ENCODE data around the gene ATG4A. TPM values are rescaled to one million over a fixed set of nuclear protein-coding genes. Genes with fewer than 3 reads are reported as not detected.

The ATG4A gene
- total RNA-seq, 2 experiments from 2014 or later: 2.9 to 4.0 TPM

GRCh38 chrX:108126661-108127060, 35.1 kb downstream of the ATG4A start:
- no peak overlapping the region for H3K27ac Mint-ChIP-seq
- H3K27me3 ChIP-seq (ENCODE audit: control insufficient read depth in 1 of 2, insufficient read depth in 2 of 2, low read length in 2 of 2): no peaks in the 10 kb centered on the region
- no peak overlapping the region for H3K4me3 ChIP-seq (ENCODE audit: low read length)
- ATAC-seq (ENCODE audit: poor library complexity) (no peak), DNase-seq (no peak)
- H3K9me3 Mint-ChIP-seq: no peaks in the 10 kb centered on the region
- peaks cover 36% of the 10 kb centered on the region for H3K36me3 Mint-ChIP-seq (ENCODE audit: low read depth)
- no peak overlapping the region for H3K4me3 Mint-ChIP-seq
- intact Hi-C loops (cut with DNase I, micrococcal nuclease): no loop called here
- ChIA-PET POLR2A (no interaction called here), CTCF (no interaction called here)
- peaks cover 10% of the 10 kb centered on the region for H3K36me3 ChIP-seq (ENCODE audit: insufficient read depth, low read length)
- no peaks in the 10 kb centered on the region for H3K4me1 ChIP-seq (ENCODE audit: insufficient read depth, low read length)
- no peaks in the 10 kb centered on the region for H3K4me1 Mint-ChIP-seq (ENCODE audit: low read depth)
- TF ChIP-seq, protein P1, sequence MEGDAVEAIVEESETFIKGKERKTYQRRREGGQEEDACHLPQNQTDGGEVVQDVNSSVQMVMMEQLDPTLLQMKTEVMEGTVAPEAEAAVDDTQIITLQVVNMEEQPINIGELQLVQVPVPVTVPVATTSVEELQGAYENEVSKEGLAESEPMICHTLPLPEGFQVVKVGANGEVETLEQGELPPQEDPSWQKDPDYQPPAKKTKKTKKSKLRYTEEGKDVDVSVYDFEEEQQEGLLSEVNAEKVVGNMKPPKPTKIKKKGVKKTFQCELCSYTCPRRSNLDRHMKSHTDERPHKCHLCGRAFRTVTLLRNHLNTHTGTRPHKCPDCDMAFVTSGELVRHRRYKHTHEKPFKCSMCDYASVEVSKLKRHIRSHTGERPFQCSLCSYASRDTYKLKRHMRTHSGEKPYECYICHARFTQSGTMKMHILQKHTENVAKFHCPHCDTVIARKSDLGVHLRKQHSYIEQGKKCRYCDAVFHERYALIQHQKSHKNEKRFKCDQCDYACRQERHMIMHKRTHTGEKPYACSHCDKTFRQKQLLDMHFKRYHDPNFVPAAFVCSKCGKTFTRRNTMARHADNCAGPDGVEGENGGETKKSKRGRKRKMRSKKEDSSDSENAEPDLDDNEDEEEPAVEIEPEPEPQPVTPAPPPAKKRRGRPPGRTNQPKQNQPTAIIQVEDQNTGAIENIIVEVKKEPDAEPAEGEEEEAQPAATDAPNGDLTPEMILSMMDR (IDR thresholded peaks at IDR 0.05): no peak
- no peaks in the 10 kb centered on the region for H3K27me3 Mint-ChIP-seq
- no peak overlapping the region for H3K27ac ChIP-seq (ENCODE audit: low read depth in 1 of 2, low read length in 2 of 2)
- H3K9me3 ChIP-seq (ENCODE audit: control insufficient read depth in 1 of 2, insufficient read depth in 1 of 2, low read length in 2 of 2): no peaks in the 10 kb centered on the region

DNA sequence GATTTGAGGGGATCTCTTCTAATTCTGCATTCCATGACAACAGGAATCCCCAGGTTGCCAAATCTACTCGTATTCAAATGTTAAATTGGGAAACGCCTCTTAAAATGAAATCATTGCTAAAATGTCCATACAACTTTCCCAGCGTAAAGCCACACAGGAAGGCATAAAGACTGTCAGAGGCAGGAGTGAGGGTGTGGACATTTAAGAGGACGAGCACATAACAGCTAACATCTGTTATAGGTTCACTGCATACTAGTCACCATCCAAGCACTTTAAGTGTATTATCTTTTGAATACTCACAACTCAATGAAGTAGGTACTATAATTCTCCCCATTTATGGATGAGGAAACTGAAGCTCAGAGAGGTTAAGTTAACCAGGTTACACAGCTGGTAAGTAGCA, 35.6 kb downstream of the ATG4A start:
- Mint-ChIP-seq H3K27ac (no peak overlapping the region), H3K36me3 (ENCODE audit: low read depth) (peaks cover 38% of the 10 kb centered on the region), H3K9me3 (no peaks in the 10 kb centered on the region), H3K4me3 (no peak overlapping the region), H3K4me1 (ENCODE audit: low read depth) (no peaks in the 10 kb centered on the region), H3K27me3 (no peaks in the 10 kb centered on the region)
- Histone ChIP-seq H3K4me3 (ENCODE audit: low read length) (no peak overlapping the region), H3K27ac (ENCODE audit: low read depth in 1 of 2, low read length in 2 of 2) (no peak overlapping the region), H3K9me3 (ENCODE audit: control insufficient read depth in 1 of 2, insufficient read depth in 1 of 2, low read length in 2 of 2) (no peaks in the 10 kb centered on the region), H3K27me3 (ENCODE audit: control insufficient read depth in 1 of 2, insufficient read depth in 2 of 2, low read length in 2 of 2) (no peaks in the 10 kb centered on the region), H3K4me1 (ENCODE audit: insufficient read depth, low read length) (no peaks in the 10 kb centered on the region), H3K36me3 (ENCODE audit: insufficient read depth, low read length) (peaks cover 10% of the 10 kb centered on the region)
- intact Hi-C loops (cut with DNase I, micrococcal nuclease): no loop called here
- POLR2A ChIA-PET: no interaction called here
- DNase-seq: no peak
- no peak for ATAC-seq (ENCODE audit: poor library complexity)
- TF ChIP-seq, protein P1 (IDR thresholded peaks at IDR 0.05): no peak
- CTCF ChIA-PET: no interaction called here

GRCh38 chrX:108130889-108131288, 39.3 kb downstream of the ATG4A start:
- TF ChIP-seq, protein P1 (IDR thresholded peaks at IDR 0.05): no peak
- no peaks in the 10 kb centered on the region for H3K27me3 Mint-ChIP-seq
- DNase-seq: no peak
- Histone ChIP-seq H3K27ac (ENCODE audit: low read depth in 1 of 2, low read length in 2 of 2) (no peak overlapping the region), H3K9me3 (ENCODE audit: control insufficient read depth in 1 of 2, insufficient read depth in 1 of 2, low read length in 2 of 2) (no peaks in the 10 kb centered on the region), H3K36me3 (ENCODE audit: insufficient read depth, low read length) (peaks cover 14% of the 10 kb centered on the region), H3K4me3 (ENCODE audit: low read length) (no peak overlapping the region), H3K4me1 (ENCODE audit: insufficient read depth, low read length) (no peaks in the 10 kb centered on the region), H3K27me3 (ENCODE audit: control insufficient read depth in 1 of 2, insufficient read depth in 2 of 2, low read length in 2 of 2) (no peaks in the 10 kb centered on the region)
- CTCF ChIA-PET: interaction anchor here (1.1 kb wide), 1 partner anchor 8 kb away, joined by 5 read pairs; no protein-coding TSS in a partner anchor
- no peak overlapping the region for H3K27ac Mint-ChIP-seq
- H3K4me3 Mint-ChIP-seq: no peak overlapping the region
- H3K36me3 Mint-ChIP-seq (ENCODE audit: low read depth): peaks cover 69% of the 10 kb centered on the region
- no peak for ATAC-seq (ENCODE audit: poor library complexity)
- intact Hi-C loops (cut with DNase I, micrococcal nuclease): no loop called here
- POLR2A ChIA-PET: no interaction called here
- no peaks in the 10 kb centered on the region for H3K4me1 Mint-ChIP-seq (ENCODE audit: low read depth)
- no peaks in the 10 kb centered on the region for H3K9me3 Mint-ChIP-seq

Measured in CD4-positive, alpha-beta T cell (primary cell).